Glomerular visceral epithelial cell (primary cell): ENCODE results near the gene LRRC75B.
A peak's percentile ranks its signal among the peaks of the same experiment; 100 is the strongest.
"Not testable (repeated sequence)": the region's sequence is repeated elsewhere in the genome, so short reads cannot be mapped to it uniquely, and the experiment has no call there.

Experiments
- DNase-seq: peaks from one replicate; pipeline ENCODE4 v3.0.0-alpha.2; 2016; ENCODE audit errors: extremely low spot score

LRRC75B gene

GRCh38 chr22:24602105-24602749 lies 9.4 kb upstream of the LRRC75B start:
- DNase-seq = not testable (repeated sequence)

- peak; percentile 39 for DNase-seq
These were observed 8.6 kb upstream of the LRRC75B start for GRCh38 chr22:24601217-24602104.

GRCh38 chr22:24599958-24600715 lies 7.3 kb upstream of the LRRC75B start:
- DNase-seq = peak; percentile 65

GRCh38 chr22:24599514-24599913 lies 6.6 kb upstream of the LRRC75B start:
- DNase-seq = no peak

GRCh38 chr22:24597076-24597475 lies 4.2 kb upstream of the LRRC75B start:
- DNase-seq = not testable (repeated sequence)

GRCh38 chr22:24595863-24596262 lies 3.0 kb upstream of the LRRC75B start:
- no peak for DNase-seq

GRCh38 chr22:24595228-24595627 lies 2.4 kb upstream of the LRRC75B start:
- no peak for DNase-seq

GRCh38 chr22:24594569-24595120 lies 1.8 kb upstream of the LRRC75B start:
- no peak for DNase-seq

- peak; percentile 28 for DNase-seq
These were observed 1.1 kb upstream of the LRRC75B start for GRCh38 chr22:24593836-24594568.

GRCh38 chr22:24593559-24593835 lies 624 bp upstream of the LRRC75B start:
- not testable (repeated sequence) for DNase-seq

GRCh38 chr22:24592058-24592850 lies 619 bp downstream of the LRRC75B start:
- no peak for DNase-seq

- DNase-seq = no peak
These were observed 1.5 kb downstream of the LRRC75B start for GRCh38 chr22:24591286-24591830.

- no peak for DNase-seq
These were observed 2.2 kb downstream of the LRRC75B start for GRCh38 chr22:24590596-24591173.

- no peak for DNase-seq
These were observed 3.3 kb downstream of the LRRC75B start for GRCh38 chr22:24589518-24590030.

GRCh38 chr22:24588757-24589481 lies 4.0 kb downstream of the LRRC75B start:
- DNase-seq = no peak

- peak; percentile 27 for DNase-seq
These were observed 4.5 kb downstream of the LRRC75B start for GRCh38 chr22:24588381-24588756.

GRCh38 chr22:24587948-24588347 lies 4.9 kb downstream of the LRRC75B start:
- no peak for DNase-seq

- no peak for DNase-seq
These were observed 5.6 kb downstream of the LRRC75B start for GRCh38 chr22:24587251-24587650.

- no peak for DNase-seq
These were observed 6.8 kb downstream of the LRRC75B start for GRCh38 chr22:24585927-24586546.
